GM21619 (cell line): ENCODE data around the gene CDT1.
"Not testable (repeated sequence)": the region's sequence is repeated elsewhere in the genome, so short reads cannot be mapped to it uniquely, and the experiment has no call there.

Experiments used
- ATAC-seq: cut with Tn5 transposase; IDR thresholded peaks from one replicate; pipeline ENCODE4 v1.9.1; 2021; ENCODE audit not compliant: unreplicated experiment

The CDT1 gene

GRCh38 chr16:88782454-88783390 lies 20.9 kb upstream of the CDT1 start:
- no peak for ATAC-seq

- no peak for ATAC-seq
Measured at GRCh38 chr16:88783391-88784073, 20.1 kb upstream of the CDT1 start.

- ATAC-seq: peak; percentile 27
Measured at GRCh38 chr16:88784074-88784855, 19.3 kb upstream of the CDT1 start.

- ATAC-seq: no peak
Measured at GRCh38 chr16:88784856-88785105, 18.8 kb upstream of the CDT1 start.

- ATAC-seq: no peak
Measured at GRCh38 chr16:88785106-88785924, 18.3 kb upstream of the CDT1 start, which contains the start of gene PIEZO1. TSS of gene PIEZO1 (minus strand) at chr16:88785220. CDS start at chr16:88784964, 256 bp downstream.

- ATAC-seq: no peak
Measured at GRCh38 chr16:88787579-88788314, 15.8 kb upstream of the CDT1 start.

GRCh38 chr16:88788749-88789148 lies 14.8 kb upstream of the CDT1 start:
- not testable (repeated sequence) for ATAC-seq

GRCh38 chr16:88789594-88789993 lies 14.0 kb upstream of the CDT1 start:
- ATAC-seq: no peak

GRCh38 chr16:88790312-88791211 lies 13.0 kb upstream of the CDT1 start:
- no peak for ATAC-seq

GRCh38 chr16:88792078-88792550 lies 11.5 kb upstream of the CDT1 start:
- no peak for ATAC-seq

GRCh38 chr16:88792668-88793250 lies 10.8 kb upstream of the CDT1 start:
- ATAC-seq: no peak

- no peak for ATAC-seq
Measured at GRCh38 chr16:88793251-88793954, 10.2 kb upstream of the CDT1 start.

GRCh38 chr16:88796278-88796677 lies 7.3 kb upstream of the CDT1 start:
- ATAC-seq: no peak

GRCh38 chr16:88798073-88798472 lies 5.5 kb upstream of the CDT1 start:
- no peak for ATAC-seq

GRCh38 chr16:88798772-88799455 lies 4.7 kb upstream of the CDT1 start:
- ATAC-seq: no peak

GRCh38 chr16:88799569-88800276 lies 3.9 kb upstream of the CDT1 start:
- ATAC-seq: no peak

GRCh38 chr16:88800277-88800592 lies 3.4 kb upstream of the CDT1 start:
- ATAC-seq: no peak
